ENCODE results near the gene PNMA1.

The PNMA1 gene

GRCh38 chr14:73749706-73750530, 35.7 kb upstream of the PNMA1 start:
- no peak for DNase-seq

DNA sequence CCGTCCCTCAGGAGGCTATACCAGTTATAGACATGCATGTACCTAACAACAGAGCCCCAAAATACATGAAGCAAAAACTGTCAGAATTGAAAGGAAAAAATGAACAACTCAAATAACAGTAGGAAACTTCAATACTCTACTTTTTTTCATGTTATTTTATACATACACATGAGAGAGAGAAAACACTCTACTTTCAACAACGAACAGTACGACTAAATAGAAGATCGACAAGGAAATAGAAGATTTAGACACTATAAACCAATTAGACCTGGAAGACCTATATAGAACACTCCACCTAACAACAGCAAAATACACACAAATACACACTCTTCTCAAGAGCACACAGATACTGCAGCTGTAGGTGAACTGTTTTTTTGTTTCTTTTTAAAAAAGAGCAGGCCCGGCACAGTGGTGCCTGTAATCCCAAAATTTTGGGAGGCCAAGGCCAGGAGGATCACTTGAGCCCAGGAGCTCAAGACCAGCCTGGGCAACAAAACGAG, 34.7 kb upstream of the PNMA1 start:
- DNase-seq = no peak

DNA sequence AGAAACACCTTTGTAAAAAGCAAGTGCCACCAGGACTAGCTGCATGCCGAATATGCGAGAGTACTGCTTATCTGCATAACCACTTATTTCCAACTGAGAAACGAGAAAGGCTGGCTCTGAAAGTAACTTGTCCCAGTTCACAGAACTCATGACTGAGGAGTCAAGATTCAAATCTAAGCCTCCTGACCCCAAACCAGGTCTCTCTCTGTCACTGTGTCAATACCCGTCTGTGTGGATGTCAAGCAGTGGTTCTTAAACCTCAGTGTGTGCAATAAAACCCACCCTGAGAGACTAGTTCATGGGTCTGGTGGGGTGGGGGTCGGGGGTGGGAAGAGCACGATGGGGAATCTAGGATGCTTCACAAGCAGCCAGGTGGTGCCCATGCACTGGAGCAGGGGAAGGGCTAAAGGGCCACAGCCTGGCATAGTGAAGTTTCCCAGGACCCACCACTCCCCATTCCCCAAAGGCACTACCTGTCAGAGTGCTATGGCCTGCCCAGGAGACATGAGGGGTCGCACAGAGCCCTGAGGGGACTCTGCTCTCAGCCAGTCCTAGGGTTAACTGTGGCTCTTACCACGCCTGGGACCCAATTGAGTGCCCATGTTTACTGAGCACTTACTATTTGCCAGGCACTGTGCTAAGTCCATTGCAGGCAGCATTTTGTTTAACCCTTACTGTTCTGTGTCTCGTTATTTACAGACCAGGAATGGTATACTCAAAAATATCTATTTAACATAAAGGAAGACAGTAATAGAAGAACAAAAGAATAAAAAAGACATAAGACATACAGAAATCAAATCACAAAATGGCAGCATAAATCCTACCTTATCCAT, 33.4 kb upstream of the PNMA1 start:
- no peak for DNase-seq

DNA sequence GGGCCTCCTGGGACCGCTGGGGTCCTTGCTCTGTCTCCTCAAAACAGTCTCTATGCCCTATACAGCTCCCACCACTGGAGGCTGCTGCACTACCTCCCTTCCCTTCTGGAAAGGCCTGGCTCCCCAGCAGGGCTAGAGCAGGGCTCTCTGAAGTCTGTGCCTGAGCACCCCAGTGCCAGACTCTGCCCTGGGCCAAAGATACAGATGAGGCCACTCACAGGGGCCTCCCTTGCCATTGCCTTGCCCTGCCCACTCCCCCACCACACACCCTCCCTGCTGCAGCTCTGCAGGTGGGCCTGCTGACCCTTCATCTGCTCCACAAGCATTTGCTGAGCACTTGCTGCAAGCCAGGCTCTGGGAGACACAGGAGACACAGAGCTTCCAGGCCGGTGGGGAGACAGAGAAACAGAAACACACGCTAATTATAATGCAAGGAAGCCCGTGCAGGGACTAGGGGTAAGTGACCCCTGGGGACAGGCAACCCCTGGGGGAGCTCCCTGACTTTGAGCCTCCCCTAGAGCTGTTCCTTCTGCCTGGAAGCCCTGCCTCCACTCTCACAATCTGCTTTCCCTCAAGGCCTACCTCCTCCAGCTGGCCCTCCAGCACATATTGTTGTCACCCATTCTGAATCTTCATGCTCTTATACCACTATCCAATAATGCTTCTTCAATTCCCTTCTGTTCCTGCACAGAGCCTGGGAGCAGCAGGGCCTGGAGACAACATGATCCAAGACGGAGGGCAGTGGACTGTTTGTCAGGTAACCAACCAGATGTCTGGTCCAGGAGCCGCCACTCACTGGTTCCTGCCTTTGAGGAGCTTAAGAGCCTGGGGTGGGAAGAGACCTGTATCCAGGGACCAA, 32.6 kb upstream of the PNMA1 start:
- no peak for DNase-seq

DNA sequence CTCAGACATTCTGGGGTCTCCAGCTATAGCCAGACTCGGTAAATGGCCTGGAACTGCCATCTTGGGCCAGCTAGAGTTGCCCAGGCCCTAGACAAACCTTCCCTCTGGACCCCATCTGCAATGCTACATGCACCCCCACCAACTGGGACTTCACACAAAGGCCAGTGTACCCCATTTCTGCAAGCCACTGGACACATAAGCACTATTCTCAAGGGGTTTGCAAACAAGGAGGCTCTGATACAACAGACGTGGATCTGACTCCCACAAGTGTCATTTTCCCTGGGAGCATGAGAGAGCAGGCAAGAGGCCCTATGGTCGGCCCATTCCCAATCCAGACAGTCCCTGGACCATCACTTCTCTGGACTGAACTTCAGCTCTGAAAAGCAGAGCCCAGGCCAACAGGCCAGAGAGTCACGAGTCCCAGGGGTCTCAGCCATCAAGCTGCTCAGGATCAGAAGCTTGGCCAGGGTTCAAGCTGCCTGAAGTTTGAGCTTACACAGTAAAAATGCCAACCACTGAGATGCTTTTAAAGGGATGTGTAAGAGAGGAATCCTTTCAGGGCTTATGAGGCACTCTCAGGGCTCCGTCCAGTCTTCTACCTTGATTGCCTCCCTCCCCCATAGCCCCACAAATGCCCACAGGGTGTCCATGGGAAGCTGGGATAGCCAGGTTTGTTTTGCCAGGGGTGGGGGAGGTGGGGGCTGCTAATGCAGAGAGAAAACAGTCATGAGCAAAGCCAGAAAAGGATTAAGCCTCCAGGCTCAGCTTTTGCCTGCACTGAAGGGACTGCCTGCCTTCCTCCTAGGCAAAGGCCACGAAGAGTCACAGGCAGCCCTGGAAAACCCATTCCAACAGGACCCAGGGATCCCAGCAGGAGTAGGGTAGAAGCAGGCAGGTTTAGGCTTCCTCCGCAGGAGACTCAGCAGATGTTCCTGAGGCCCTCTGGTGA, 31.7 kb upstream of the PNMA1 start:
- no peak for DNase-seq

- no peak for DNase-seq
Measured at GRCh38 chr14:73744874-73745529, 30.8 kb upstream of the PNMA1 start.

- DNase-seq = no peak
Measured at GRCh38 chr14:73744175-73744867, 30.1 kb upstream of the PNMA1 start.

DNA sequence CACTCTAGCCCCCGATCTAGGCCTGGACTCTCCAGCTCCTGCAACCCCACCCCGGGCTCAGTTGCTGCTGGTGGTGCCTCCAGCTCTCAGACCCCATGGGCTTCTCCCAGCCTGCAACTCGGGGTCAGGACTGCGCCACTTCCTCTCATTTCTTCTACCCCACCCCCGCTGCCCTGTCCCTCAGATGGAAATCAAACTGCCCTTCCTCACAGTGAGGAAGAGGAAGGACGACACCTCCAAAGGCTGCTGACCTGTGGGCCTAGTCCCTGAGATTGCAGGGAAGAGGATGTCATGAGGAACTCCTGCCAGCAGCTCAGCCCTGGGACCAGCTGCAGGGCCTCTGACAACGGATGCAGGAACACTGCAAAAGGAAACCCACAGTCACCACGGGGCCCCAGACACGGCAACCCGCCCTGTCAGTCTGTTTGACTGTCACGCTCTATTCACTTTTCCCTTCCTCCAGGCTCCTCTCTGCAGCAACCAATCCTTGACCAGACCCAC, 29.3 kb upstream of the PNMA1 start:
- DNase-seq = peak; percentile 64

GRCh38 chr14:73742520-73743238, 28.5 kb upstream of the PNMA1 start:
- DNase-seq = no peak

DNA sequence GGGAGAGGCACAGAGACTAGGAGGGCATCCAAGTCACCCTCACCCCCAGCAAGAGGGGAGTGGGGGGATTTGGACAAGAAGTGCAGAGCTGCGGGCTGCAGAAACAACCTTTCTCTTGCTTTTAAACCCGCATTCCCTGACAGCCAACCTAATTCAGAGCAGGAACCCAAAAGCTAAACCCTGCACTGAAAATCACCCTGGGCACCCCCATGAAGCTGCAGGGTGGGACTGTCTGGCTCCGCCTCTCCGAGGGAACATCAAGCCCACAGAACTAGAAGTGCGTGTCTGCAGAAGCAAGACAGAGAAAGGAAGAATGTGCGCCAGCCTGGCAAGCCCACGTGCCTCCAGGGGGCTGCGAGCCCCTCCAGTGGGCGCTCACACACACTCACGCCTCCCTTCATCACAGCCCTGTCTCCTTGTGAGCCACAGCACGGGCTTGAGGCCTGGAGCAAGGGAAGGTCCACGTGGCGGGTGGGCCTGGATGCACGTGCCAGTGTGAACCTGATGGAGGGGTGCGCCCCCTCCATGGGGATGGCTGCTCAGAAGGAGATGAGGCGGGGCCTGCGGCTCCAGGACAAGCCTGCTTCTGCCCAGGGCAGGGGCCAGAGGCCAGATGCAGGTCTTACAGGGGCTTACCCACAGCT, 27.8 kb upstream of the PNMA1 start:
- no peak for DNase-seq

DNA sequence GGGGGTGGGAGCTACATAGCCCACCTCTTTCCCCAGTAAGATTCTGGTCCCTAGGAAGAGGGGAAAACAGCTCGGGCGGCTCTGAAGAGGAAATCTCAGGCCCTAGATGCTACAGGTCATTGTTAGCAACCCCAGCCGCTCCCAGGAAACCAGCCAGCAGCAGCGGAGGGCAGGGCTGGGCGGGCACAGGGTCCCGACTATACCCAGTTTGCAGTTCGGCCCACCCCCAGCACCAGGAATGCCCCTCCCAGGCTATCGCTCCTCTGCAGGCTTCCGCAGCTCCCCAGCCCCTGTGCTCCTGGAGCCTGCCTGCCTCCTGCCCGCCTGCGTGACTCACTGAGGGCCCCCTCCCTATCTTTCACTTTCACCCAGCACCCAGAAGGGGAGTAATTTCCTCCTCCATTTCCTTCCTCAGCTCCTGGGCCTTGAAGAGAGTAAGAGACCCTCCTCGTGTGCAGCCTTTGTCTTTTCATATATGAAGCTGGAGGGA, 27.2 kb upstream of the PNMA1 start:
- DNase-seq = peak; percentile 57

DNA sequence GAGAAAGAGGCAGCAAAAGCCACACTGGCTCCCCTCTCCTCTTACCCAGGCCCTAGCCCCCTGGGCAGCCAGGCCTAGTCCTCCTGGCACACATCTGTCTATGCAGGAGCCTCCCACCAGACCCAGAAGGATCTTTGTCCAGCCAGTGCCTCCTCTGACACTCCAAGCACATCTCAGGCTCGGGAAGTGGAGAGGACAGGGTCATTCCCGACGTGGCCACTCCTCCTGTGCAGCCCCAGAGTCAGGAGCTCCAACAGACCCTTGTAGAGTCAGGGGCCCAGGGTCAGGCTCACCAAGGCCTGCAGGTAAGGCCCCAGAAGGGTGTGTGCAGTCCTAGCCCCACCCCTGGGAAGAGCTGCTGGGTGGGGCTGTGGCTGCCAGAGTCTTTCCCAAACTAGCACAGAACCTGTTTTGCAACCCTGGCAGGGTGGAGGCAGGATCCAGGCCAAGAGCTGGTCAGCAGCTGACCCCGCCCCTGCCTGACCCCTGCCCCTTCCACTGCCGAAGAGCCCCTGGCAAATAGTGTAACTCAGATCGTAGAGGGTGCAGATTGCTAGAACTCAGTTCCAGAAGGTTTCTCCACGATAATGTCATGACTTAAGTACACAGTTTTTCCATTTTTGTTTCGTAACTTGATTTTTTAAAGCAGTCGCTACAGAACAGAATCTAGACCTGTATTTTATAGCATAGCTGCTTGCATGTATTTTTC, 26.6 kb upstream of the PNMA1 start:
- no peak for DNase-seq

GRCh38 chr14:73739899-73740617, 25.9 kb upstream of the PNMA1 start:
- no peak for DNase-seq

GRCh38 chr14:73739174-73739898, 25.2 kb upstream of the PNMA1 start:
- DNase-seq = no peak

DNA sequence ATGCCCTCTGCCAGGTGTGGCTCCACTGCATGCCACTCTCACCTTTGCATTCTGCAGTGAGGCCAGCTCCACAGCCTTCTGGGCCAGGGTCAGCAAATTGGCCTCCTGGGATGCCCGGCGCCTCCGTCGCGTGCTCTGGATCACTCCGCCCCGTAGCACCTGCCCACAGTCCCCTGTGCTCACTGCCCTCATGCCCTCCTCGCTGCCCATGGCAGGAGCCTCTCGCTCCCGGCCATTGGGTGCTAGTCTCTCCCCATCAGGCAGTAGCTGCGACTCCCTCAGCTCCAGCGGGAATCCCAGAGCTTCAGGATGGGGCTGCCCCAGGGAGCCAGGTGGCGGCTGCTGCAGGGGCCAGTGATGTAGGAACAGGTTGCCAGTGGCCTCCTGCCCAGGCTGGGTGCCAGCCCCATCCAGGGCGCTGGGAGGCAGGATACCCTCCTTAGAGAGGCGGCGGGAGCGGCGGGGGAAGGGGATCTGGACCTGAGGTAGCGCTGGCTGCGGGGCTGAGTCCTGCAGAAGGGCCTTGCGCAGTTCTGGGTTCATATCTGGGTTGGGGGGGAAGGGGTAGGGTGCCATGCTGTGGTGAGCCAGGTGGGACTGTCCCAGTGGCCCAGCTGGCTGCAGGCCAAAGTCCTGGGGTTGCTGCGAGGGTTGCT, 24.5 kb upstream of the PNMA1 start:
- no peak for DNase-seq

DNA sequence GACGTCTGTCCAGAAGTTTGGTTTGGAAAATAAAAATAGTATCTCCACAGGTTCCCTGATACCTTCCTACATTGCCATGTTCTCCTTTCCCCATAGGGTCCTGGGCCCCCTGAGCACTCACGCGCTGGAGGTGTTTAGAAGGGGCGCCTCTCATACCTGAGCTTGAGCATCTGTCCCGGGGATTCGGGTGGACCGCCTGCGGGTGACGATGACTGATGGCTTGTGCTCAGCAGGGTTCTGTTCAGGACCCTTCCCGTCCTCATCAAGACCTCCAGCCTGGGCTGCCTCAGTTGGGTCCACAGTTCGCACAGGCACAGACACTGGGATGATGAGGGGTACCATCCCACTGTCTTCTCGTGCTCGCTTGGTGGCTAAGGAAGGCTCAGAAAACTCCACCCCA, 22.7 kb upstream of the PNMA1 start:
- DNase-seq = no peak

Measured in activated effector memory CD4-positive, alpha-beta T cell treated with Interleukin-2 at 50 U/mL for 16 hours (primary cell).